ENCODE measurements around the gene QRFP.

The QRFP gene

DNA sequence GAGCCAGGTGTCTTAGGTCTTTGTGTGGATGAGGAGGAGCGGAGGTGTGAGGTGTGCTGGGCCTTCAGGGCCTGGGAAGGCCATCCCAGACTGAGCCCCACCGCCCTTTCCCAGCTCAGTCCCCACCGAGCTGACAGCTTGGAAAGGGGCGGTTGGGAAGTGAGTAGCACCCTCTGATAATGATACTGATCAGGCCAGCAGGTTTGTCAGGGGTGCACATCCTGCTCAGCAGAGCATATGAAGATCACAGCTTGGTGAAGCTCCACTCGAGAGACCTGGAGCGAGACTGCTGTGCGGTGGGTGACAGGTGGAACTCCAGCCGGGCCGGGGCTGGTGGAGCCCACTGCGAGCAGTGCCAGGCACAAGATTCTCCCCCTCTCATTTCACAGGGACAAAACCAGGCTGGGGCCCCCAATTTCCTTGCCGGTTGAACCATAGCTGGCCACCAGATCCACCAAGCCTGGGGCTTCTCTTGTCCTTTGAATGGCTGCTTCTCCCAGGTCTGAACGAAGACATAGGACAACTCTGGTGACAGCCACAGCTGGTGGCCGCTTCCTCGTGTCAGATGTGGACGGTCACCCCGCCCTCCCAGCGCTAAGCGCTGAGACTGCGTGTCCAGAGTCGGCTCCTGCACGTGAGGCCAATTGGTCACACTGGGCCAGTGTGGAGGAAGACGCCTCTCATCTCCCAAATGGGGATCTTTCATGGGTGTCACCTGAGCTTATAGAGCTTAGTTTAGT, 8.3 kb downstream of the QRFP start:
- FAIRE-seq: no peak

DNA sequence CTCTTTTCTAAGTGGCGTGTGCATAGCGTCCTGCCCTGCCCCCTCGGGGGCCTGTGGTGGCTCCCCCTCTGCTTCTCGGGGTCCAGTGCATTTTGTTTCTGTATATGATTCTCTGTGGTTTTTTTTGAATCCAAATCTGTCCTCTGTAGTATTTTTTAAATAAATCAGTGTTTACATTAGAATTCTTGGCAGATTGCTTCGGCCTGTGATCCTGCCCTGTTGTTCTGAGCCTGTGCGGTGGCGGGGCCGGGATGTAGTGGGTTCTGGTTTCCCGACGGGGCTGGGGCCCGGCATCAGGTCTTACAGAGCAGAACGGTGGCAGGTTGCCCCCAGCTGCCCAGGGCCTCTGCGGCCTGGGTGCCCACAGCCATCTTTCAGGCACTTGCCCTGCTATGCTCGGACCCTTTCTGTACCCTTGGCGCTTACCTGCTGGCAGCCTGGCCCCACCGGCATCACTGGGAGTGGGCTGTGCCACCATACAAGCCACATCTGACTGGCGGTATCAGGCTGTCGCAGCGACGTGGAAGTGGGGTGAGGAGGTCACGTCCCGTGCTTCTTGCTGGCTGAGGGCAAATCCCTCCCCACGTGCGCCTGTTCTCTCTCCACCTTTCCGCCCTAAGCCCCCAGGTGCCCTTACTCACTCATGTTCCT, 9.0 kb downstream of the QRFP start:
- no peak for FAIRE-seq

DNA sequence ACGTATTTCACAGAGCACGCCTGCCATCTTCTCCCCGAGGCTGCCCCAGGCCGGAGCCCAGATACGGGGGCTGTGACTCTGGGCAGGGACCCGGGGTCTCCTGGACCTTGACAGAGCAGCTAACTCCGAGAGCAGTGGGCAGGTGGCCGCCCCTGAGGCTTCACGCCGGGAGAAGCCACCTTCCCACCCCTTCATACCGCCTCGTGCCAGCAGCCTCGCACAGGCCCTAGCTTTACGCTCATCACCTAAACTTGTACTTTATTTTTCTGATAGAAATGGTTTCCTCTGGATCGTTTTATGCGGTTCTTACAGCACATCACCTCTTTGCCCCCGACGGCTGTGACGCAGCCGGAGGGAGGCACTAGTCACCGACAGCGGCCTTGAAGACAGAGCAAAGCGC, 9.6 kb downstream of the QRFP start:
- no peak for FAIRE-seq

DNA sequence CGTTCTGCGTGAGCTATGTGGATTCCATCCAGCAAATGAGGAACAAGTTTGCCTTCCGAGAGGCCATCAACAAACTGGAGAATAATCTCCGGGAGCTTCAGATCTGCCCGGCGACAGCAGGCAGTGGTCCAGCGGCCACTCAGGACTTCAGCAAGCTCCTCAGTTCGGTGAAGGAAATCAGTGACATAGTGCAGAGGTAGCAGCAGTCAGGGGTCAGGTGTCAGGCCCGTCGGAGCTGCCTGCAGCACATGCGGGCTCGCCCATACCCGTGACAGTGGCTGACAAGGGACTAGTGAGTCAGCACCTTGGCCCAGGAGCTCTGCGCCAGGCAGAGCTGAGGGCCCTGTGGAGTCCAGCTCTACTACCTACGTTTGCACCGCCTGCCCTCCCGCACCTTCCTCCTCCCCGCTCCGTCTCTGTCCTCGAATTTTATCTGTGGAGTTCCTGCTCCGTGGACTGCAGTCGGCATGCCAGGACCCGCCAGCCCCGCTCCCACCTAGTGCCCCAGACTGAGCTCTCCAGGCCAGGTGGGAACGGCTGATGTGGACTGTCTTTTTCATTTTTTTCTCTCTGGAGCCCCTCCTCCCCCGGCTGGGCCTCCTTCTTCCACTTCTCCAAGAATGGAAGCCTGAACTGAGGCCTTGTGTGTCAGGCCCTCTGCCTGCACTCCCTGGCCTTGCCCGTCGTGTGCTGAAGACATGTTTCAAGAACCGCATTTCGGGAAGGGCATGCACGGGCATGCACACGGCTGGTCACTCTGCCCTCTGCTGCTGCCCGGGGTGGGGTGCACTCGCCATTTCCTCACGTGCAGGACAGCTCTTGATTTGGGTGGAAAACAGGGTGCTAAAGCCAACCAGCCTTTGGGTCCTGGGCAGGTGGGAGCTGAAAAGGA, 10.9 kb downstream of the QRFP start:
- no peak for FAIRE-seq

DNA sequence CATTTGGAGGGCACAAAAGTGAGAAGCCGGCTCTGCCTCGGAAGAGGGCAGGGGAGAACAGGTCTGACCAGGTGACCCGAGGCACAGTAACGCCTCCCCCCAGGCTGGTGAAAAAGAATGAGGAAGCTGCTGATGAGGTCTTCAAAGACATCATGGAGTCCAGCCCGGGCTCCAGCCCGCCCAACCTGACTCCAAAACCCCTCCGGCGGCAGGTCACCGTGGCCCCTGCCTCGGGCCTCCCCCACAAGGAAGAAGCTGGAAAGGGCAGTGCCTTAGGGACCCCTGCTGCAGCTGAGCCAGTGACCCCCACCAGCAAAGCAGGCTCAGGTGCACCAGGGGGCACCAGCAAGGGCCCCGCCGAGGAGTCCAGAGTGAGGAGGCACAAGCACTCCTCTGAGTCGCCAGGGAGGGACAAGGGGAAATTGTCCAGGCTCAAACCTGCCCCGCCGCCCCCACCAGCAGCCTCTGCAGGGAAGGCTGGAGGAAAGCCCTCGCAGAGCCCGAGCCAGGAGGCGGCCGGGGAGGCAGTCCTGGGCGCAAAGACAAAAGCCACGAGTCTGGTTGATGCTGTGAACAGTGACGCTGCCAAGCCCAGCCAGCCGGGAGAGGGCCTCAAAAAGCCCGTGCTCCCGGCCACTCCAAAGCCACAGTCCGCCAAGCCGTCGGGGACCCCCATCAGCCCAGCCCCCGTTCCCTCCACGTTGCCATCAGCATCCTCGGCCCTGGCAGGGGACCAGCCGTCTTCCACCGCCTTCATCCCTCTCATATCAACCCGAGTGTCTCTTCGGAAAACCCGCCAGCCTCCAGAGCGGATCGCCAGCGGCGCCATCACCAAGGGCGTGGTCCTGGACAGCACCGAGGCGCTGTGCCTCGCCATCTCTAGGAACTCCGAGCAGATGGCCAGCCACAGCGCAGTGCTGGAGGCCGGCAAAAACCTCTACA, 11.8 kb downstream of the QRFP start:
- no peak for FAIRE-seq

DNA sequence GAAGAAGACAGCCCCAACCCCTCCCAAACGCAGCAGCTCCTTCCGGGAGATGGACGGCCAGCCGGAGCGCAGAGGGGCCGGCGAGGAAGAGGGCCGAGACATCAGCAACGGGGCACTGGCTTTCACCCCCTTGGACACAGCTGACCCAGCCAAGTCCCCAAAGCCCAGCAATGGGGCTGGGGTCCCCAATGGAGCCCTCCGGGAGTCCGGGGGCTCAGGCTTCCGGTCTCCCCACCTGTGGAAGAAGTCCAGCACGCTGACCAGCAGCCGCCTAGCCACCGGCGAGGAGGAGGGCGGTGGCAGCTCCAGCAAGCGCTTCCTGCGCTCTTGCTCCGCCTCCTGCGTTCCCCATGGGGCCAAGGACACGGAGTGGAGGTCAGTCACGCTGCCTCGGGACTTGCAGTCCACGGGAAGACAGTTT, 12.5 kb downstream of the QRFP start:
- no peak for FAIRE-seq

DNA sequence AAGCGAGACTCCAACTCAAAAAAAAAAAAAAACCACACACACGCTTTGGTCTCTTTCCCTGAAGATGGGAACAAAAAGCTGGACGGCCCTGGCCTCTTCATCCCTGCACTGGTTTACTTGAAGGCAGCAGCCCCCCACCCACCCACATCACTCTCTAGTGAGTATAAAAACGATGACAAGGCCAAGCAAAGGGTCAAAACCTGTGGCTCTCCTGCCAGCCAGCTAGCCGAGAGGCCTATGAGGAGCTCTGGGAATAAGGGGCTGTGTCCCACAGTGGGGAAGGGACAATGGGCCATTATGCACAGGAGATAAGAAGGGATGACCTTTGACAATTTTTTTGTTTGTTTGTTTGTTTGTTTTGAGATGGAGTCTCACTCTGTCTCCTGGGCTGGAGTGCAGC, 13.1 kb downstream of the QRFP start:
- FAIRE-seq: no peak

DNA sequence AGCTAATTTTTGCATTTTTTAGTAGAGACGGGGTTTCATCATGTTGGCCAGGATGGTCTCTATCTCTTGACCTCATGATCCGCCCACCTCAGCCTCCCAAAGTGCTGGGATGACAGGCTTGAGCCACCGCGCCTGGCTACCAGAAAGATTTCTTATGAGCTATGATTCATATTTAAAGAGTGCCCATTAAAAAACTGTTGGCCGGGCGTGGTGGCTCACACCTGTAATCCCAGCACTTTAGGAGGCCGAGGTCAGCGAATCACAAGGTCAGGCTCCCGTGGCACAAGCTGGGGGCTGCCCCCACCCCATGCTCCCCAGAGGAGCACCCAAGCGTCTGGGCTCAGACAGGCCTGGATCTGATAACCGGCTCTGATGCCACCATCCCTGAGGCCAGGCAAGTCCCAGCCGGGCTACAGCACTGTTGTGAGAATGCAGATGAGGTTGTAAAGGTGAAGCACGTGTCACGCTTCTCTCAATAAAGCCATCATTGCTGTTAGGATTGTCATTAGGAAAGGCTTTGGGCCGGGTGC, 13.9 kb downstream of the QRFP start:
- FAIRE-seq: no peak

DNA sequence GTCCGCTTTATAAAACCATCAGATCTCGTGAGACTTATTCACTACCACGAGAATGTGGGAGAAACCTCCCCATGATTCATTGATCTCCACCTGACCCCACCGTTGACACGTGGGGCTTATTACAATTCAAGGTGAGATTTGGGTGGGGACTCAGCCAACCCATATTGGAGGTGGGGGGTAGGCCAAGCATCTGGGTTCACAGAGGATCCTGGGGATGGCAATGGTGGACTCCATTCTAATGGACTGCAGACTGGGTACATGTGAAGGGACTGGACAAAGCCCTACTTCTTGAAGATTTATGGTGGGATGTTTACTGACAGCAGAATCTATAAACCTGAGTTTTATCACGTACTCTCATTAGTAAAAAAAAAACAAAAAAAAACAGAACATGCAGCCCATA, 15.1 kb downstream of the QRFP start:
- FAIRE-seq: no peak

DNA sequence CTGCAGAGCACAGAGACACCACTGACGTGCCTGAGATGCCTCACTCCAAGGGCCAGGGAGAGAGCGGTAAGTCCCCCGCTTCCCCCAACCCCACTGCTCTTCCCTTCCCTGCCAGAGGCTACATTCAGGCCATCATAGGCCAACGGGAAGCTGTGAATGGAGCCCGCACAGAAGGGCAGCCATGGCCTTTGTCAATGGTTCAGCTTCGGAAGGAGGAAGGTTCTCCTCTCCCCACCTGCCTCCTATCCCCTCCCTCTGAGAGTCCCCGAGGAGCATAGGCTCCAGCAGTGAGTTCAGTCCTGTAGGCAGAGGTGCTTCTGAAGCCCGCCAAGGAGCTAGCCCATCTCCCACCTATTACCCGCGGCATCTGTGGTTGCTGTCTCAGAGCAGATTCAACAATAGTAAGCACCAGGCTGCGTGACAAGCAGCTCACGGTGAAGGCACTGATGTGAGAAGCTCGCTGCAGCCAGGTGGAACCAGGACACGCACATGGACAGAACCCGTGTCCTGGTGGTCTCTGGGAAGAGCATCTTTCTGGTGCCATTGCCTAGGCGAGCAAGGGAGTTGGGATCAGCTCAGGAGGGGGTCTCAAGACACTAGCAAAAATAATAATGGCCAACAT, 15.9 kb downstream of the QRFP start:
- FAIRE-seq: no peak

DNA sequence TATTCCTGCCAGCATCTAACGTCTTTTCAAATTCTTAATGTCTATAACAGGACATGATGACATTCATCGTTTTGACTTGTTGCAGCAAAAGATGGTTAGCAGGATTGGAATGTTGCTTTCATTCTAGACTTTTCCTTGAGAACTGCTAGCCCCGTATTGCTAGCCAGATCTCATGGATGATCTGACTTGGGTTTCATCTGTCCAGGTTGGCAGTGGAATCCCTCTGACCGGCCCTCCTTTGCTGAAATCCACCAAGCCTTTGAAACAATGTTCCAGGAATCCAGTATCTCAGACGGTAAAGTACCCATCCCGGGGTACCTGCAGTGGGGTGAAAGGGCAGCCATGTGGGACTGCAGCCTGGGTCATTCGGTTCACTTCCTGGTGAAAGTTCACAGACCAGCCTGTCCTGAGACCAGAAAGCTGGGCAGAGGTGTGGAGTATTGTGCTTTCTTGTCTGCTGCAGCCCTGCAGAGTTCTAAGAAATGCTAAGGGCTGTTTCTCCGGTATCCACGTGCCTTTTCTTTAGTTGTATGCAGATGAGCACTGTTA, 16.7 kb downstream of the QRFP start:
- FAIRE-seq: no peak

DNA sequence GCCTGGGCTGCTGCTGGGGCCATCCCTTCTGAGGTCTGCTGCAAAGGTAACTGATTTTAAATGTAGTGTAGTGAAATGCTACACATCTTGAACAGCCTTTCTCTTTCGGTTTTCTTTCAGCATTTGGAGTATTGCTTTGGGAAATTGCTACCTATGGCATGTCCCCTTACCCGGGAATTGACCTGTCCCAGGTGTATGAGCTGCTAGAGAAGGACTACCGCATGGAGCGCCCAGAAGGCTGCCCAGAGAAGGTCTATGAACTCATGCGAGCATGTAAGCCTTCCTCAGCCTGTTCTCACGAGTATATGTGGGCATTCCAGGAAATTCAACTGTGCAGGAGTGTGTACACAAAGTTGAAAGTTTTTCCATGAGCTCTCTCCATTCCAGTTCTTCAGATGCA, 18.3 kb downstream of the QRFP start:
- FAIRE-seq: no peak

DNA sequence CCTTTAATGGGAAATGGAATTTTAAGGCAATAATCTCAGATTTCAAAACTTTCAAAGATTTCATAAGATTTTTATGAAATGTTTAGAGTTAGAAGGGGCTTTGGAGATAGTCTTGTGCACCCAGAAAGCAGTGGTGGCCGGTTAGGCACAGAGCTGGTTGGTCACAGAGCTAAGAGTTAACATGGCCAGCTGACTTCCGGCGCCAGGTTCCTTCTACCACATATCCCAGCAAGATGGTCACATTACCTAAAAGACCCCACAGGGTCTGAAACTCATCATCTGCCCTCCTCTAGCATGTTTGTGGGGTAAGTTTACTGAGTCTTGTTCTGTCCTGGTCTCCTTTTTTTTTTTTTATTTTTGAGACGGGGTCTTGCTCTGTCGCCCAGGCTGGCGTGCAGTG, 19.3 kb downstream of the QRFP start:
- no peak for FAIRE-seq

DNA sequence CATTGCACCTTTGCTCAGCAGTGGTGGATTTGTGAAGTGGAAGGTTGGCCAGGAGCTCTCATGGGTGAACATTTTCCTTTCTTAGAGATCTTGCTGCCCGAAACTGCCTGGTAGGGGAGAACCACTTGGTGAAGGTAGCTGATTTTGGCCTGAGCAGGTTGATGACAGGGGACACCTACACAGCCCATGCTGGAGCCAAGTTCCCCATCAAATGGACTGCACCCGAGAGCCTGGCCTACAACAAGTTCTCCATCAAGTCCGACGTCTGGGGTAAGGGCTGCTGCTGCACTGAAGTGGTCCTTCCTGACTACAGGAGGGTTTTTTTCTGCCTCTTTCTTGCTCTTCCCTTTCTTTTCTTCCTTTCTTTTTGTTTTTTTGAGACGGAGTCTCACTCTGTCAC, 21.8 kb downstream of the QRFP start:
- FAIRE-seq: no peak

DNA sequence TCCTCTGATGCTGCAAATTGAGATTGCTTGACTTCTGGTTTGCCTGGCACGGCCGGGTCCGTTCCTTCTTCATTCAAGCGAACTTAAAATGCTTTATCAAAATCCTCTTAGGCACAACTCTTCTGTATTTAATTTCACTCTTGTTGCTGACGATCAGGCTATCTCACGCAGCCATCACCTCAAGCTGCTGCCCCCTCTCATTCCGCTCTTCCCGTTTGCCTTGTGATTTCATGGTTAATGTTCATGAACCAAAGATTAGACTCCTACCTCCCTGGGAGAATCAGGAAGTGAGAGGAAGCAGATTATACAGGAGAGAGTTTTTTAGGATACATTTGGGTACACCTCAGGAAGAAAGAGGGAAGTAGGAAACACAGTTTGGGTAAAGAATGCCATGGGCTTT, 22.6 kb downstream of the QRFP start:
- FAIRE-seq: no peak

DNA sequence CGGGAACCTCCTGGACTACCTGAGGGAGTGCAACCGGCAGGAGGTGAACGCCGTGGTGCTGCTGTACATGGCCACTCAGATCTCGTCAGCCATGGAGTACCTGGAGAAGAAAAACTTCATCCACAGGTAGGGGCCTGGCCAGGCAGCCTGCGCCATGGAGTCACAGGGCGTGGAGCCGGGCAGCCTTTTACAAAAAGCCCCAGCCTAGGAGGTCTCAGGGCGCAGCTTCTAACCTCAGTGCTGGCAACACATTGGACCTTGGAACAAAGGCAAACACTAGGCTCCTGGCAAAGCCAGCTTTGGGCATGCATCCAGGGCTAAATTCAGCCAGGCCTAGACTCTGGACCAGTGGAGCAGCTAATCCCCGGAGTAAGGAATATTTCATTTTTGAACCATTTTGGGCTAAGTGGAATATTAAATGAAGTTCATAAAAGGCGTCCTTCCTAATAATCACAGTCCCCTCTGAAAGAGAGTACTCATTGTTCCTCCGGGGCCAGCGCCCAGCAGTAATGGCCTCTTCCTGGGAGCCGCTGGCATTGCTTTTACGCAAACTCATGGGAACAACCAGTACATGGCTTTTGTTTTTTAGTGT, 23.6 kb downstream of the QRFP start:
- no peak for FAIRE-seq

DNA sequence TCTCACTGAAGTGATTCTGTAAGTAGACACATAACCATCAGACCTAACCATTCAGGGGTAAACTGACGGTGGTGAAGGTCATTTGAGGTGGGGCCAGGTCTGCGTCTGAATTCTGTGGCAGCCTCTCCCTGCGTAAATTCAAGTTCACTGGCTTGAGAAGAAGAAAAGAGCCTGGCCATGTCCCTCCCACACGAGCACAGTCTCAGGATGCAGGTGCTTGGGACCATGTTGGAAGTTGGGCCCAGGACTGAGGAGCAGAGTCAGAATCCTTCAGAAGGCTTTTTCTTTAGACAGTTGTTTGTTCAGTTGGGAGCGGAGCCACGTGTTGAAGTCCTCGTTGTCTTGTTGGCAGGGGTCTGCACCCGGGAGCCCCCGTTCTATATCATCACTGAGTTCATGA, 24.1 kb downstream of the QRFP start:
- no peak for FAIRE-seq

DNA sequence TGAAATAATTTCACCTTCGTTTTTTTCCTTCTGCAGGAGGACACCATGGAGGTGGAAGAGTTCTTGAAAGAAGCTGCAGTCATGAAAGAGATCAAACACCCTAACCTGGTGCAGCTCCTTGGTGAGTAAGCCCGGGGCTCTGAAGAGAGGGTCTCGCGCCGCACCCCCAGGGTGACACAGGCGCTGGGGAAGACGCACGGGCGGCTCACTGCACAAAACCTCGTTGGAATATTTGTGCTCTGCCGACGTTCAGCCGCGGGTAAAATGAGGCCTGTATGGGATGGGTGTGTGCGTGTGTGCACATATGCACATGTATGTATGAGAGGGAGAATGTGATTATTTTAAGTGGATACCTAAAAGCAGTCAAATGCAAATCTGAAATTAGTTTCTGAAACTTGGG, 24.5 kb downstream of the QRFP start:
- FAIRE-seq: no peak

DNA sequence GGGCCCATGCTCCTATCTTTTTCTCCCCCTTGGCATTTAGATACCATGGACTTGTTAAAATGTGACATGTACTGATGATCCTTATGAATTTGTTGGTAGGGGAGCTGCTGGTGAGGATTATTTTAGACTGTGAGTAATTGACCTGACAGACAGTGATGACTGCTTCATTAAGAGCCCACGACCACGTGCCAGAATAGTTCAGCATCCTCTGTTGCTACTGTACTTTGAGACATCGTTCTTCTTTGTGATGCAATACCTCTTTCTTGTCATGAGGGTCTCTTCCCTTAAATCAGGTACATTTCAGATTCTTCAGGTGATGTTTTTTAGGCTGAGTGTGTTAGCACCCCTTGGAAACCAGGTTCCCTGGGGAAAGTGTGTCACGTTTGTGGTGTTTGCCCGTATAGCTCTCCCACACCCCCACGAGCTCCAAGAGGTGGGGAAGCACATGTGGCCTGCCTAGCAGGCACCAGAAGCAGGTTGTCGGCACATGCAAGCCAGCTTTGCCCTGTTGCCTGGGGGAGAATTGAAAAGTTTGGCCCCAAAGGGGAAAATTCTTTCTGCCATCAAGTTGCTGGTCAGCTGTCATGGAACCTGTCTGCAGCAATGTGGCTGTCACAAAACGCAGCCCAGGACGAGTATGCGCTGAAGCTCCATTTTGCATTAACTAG, 25.1 kb downstream of the QRFP start:
- no peak for FAIRE-seq

All from colon (tissue), 2 donors.